Muscle layer of duodenum (tissue), 2 donors: ENCODE measurements around the gene VPS13D.

Source experiments
- H3K27ac ChIP-seq: one replicate; pipeline ENCODE4 v1.7.0; 2013; ENCODE audit warnings: mild to moderate bottlenecking, low read length
- H3K27me3 ChIP-seq: one replicate; pipeline ENCODE4 v1.7.0; 2013; ENCODE audit warnings: low read depth, mild to moderate bottlenecking, control low read depth, low read length
- H3K36me3 ChIP-seq, 2 donors: one replicate each; pipeline ENCODE4 v1.7.0; 2013; ENCODE audit warnings: low read length in 2 of 2, control low read depth in 1 of 2, mild to moderate bottlenecking in 1 of 2; ENCODE audit not compliant: insufficient read depth in 2 of 2, control insufficient read depth in 1 of 2
- H3K4me1 ChIP-seq, 2 donors: one replicate each; pipeline ENCODE4 v1.7.0; 2013; ENCODE audit warnings: low read length in 2 of 2, mild to moderate bottlenecking in 2 of 2, control low read depth in 1 of 2, moderate library complexity in 1 of 2; ENCODE audit not compliant: insufficient read depth in 2 of 2, control insufficient read depth in 1 of 2
- H3K4me3 ChIP-seq, 2 donors: one replicate each; pipeline ENCODE4 v1.7.0; 2013; ENCODE audit warnings: low read length in 2 of 2, low read depth in 1 of 2, mild to moderate bottlenecking in 1 of 2
- H3K9me3 ChIP-seq, 2 donors: one replicate each; pipeline ENCODE4 v1.7.0; 2013; ENCODE audit warnings: low read length in 2 of 2, control low read depth in 1 of 2, mild to moderate bottlenecking in 1 of 2; ENCODE audit not compliant: control insufficient read depth in 1 of 2
- donor health status: healthy.

The VPS13D gene

GRCh38 chr1:12200208-12200607 lies 29.6 kb upstream of the VPS13D start:
- Histone ChIP-seq H3K27me3 (no peaks in the 10 kb centered on the region), H3K36me3 (peaks cover 9 to 20% of the 10 kb centered on the region in 2 donors), H3K4me3 (no peak overlapping the region), H3K27ac (no peak overlapping the region), H3K4me1 (no peaks in the 10 kb centered on the region), H3K9me3 (no peaks in the 10 kb centered on the region)

DNA sequence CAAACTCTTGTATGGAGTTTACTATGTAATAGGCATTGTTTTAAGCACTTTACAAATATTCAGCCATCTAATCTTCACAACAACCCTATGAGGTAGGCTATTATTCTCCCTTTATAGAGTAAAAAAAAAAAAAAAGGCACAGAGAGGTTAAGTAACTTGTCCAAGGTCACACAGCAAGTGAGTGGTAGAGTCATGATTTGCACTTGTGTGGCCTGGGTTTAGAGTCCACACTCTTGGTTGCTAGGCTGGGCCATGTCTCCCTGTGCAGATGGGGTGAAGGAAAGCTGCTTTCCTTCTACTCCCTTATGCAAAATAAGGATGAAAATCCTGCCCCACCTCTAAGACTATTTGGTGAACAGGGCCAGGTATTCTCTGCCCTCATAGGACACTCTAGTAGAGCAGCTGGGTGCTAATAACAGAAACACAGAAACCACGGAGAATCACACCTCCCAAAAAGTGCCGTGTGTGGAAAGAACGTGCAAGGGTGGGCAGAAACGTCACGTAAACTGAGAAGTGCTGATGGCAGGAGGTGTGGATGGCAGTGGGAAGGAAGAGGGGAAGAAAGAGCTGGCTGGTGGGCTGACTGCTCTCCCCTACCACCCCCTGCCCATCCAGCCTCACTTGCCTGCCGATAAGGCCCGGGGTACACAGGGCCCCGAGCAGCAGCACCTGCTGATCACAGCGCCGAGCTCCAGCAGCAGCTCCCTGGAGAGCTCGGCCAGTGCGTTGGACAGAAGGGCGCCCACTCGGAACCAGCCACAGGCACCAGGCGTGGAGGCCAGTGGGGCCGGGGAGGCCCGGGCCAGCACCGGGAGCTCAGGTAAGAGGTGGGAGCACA lies 28.3 kb upstream of the VPS13D start:
- H3K9me3 ChIP-seq, result no peaks in the 10 kb centered on the region
- no peak overlapping the region for H3K4me3 ChIP-seq
- no peaks in the 10 kb centered on the region for H3K27me3 ChIP-seq
- H3K4me1 ChIP-seq, result no peaks in the 10 kb centered on the region
- no peak overlapping the region for H3K27ac ChIP-seq
- peaks cover 5 to 22% of the 10 kb centered on the region in 2 donors for H3K36me3 ChIP-seq

GRCh38 chr1:12202190-12202497 lies 27.7 kb upstream of the VPS13D start:
- H3K4me1 ChIP-seq, result no peaks in the 10 kb centered on the region
- peaks cover 5 to 28% of the 10 kb centered on the region in 2 donors for H3K36me3 ChIP-seq
- no peak overlapping the region for H3K4me3 ChIP-seq
- H3K27ac ChIP-seq, result no peak overlapping the region
- no peaks in the 10 kb centered on the region for H3K27me3 ChIP-seq
- H3K9me3 ChIP-seq, result no peaks in the 10 kb centered on the region

GRCh38 chr1:12202577-12202976 lies 27.3 kb upstream of the VPS13D start:
- no peaks in the 10 kb centered on the region for H3K4me1 ChIP-seq
- no peaks in the 10 kb centered on the region for H3K27me3 ChIP-seq
- H3K4me3 ChIP-seq, result no peak overlapping the region
- H3K27ac ChIP-seq, result no peak overlapping the region
- H3K36me3 ChIP-seq, result peaks cover 5 to 30% of the 10 kb centered on the region in 2 donors
- no peaks in the 10 kb centered on the region for H3K9me3 ChIP-seq

DNA sequence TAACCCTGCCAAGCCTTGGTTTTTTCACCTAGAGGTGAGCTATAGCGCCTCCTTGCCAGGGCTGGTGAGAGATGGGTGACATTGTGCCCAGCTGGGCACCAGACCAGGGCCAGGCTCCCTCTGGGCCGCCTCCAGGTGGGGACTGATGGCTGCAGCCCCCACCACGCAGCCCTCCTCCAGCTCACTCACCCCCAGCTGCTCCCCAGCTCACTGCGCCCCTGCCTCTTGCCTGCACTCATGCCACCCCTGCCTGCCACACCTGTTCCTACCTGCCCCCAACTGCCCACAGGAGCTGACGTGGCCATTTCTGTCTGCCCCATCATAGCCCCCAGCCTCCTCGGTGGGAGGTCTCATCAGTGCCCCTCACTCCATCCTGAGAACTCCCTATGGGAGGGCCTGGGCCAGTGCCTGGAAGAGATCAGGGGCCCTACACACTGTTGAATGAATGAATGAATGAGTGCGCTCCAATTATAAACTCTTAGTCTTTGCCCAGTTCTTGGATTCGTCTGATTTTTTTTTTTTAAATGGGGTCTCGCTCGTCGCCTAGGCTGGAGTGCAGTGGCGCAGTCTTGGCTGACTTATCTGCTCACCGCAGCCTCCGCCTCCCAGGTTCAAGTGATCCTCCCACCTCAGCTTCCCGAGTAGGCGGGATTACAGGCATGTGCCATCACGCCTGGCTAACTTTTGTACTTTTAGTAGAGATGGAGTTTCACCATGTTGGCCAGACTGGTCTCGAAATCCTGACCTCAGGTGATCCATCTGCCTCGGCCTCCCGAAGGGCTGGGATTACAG lies 26.4 kb upstream of the VPS13D start:
- Histone ChIP-seq H3K27ac (no peak overlapping the region), H3K9me3 (no peaks in the 10 kb centered on the region), H3K4me1 (no peaks in the 10 kb centered on the region), H3K27me3 (no peaks in the 10 kb centered on the region), H3K36me3 (peaks cover 5 to 30% of the 10 kb centered on the region in 2 donors), H3K4me3 (no peak overlapping the region)

- Histone ChIP-seq H3K4me3 (no peak overlapping the region), H3K9me3 (no peaks in the 10 kb centered on the region), H3K36me3 (peaks cover 5 to 30% of the 10 kb centered on the region in 2 donors), H3K4me1 (peaks cover 0 to 5% of the 10 kb centered on the region in 2 donors), H3K27ac (no peak overlapping the region), H3K27me3 (no peaks in the 10 kb centered on the region)
Observed at GRCh38 chr1:12204140-12204539, 25.7 kb upstream of the VPS13D start.

- Histone ChIP-seq H3K36me3 (peaks cover 5 to 27% of the 10 kb centered on the region in 2 donors), H3K9me3 (no peaks in the 10 kb centered on the region), H3K27me3 (no peaks in the 10 kb centered on the region), H3K4me1 (peaks cover 0 to 8% of the 10 kb centered on the region in 2 donors), H3K27ac (no peak overlapping the region), H3K4me3 (no peak overlapping the region)
Observed at GRCh38 chr1:12204754-12205658, 24.8 kb upstream of the VPS13D start.

- Histone ChIP-seq H3K27me3 (no peaks in the 10 kb centered on the region), H3K4me3 (no peak overlapping the region), H3K36me3 (peaks cover 5 to 23% of the 10 kb centered on the region in 2 donors), H3K9me3 (no peaks in the 10 kb centered on the region), H3K27ac (no peak overlapping the region), H3K4me1 (peaks cover 0 to 8% of the 10 kb centered on the region in 2 donors)
Observed at GRCh38 chr1:12206238-12206637, 23.6 kb upstream of the VPS13D start.

- Histone ChIP-seq H3K36me3 (peaks cover 5 to 19% of the 10 kb centered on the region in 2 donors), H3K27ac (no peak overlapping the region), H3K9me3 (no peaks in the 10 kb centered on the region), H3K4me3 (no peak overlapping the region), H3K4me1 (peaks cover 0 to 8% of the 10 kb centered on the region in 2 donors), H3K27me3 (no peaks in the 10 kb centered on the region)
Observed at GRCh38 chr1:12206792-12207424, 22.9 kb upstream of the VPS13D start.

DNA sequence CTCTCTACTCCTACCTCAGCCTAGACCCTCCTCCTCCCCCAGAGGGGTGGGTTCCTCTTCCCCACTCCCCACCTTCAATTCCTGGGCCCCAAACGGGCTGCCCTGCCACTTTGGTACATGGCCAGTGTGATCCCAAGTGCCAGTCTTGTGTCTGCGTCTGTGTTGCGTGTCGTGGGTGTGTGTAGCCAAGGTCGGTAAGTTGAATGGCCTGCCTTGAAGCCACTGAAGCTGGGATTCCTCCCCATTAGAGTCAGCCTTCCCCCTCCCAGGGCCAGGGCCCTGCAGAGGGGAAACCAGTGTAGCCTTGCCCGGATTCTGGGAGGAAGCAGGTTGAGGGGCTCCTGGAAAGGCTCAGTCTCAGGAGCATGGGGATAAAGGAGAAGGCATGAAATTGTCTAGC lies 21.6 kb upstream of the VPS13D start:
- H3K4me3 ChIP-seq, result no peak overlapping the region
- H3K27me3 ChIP-seq, result no peaks in the 10 kb centered on the region
- H3K27ac ChIP-seq, result no peak overlapping the region
- peaks cover 0 to 10% of the 10 kb centered on the region in 2 donors for H3K36me3 ChIP-seq
- peaks cover 0 to 8% of the 10 kb centered on the region in 2 donors for H3K4me1 ChIP-seq
- H3K9me3 ChIP-seq, result no peaks in the 10 kb centered on the region
